Measurements from ENCODE around the gene WDR93. TPM values are rescaled to one million over a fixed set of nuclear protein-coding genes. Genes with fewer than 3 reads are reported as not detected.

Gene WDR93
- total RNA-seq, 4 donors from 2014 or later: not detected

GRCh38 chr15:89766357-89767311 lies 76.0 kb downstream of the WDR93 start:
- Histone ChIP-seq H3K27ac (peak overlapping the region in 3 of 4 donors; percentile 23 to 49 (median 30)), H3K36me3 (no peaks in the 10 kb centered on the region), H3K4me1 (peaks cover 10 to 21% of the 10 kb centered on the region in 2 donors), H3K27me3 (no peaks in the 10 kb centered on the region), H3K4me3 (no peak overlapping the region), H3K9me3 (no peaks in the 10 kb centered on the region)
- ATAC-seq: peak; percentile 63 to 68
- in situ Hi-C loops (cut with MboI; ENCODE audit: low sequenced_read_pairs in 4 of 4): loop anchor here in 3 of 4 donors (25.0 kb wide), 1 partner anchor 321 kb away; no protein-coding TSS in a partner anchor
- intact Hi-C loops (cut with DNase I; ENCODE audit: low total_unique reads): loop anchor here (10.0 kb wide), 1 partner anchor 458 kb away; no protein-coding TSS in a partner anchor
- peak; percentile 29 to 61 for DNase-seq
- TF ChIP-seq CTCF (IDR thresholded peaks at IDR 0.05 in 4 of 5, conservative IDR thresholded peaks at IDR 0.05 in 1 of 5) (no peak), POLR2A (IDR thresholded peaks at IDR 0.05) (no peak)

- no peaks in the 10 kb centered on the region for H3K27me3 ChIP-seq
- peak overlapping the region in 2 of 4 donors; percentile 40 to 49 for H3K27ac ChIP-seq
- no peak for TF ChIP-seq POLR2A (IDR thresholded peaks at IDR 0.05)
- no peak for TF ChIP-seq CTCF (IDR thresholded peaks at IDR 0.05 in 4 of 5, conservative IDR thresholded peaks at IDR 0.05 in 1 of 5)
- intact Hi-C loops (cut with DNase I; ENCODE audit: low total_unique reads): loop anchor here (10.0 kb wide), 1 partner anchor 457 kb away; no protein-coding TSS in a partner anchor
- no peaks in the 10 kb centered on the region for H3K36me3 ChIP-seq
- ATAC-seq: no peak
- H3K4me1 ChIP-seq: peaks cover 10 to 21% of the 10 kb centered on the region in 2 donors
- in situ Hi-C loops (cut with MboI; ENCODE audit: low sequenced_read_pairs in 4 of 4): loop anchor here in 3 of 4 donors (25.0 kb wide), 1 partner anchor 320 kb away; no protein-coding TSS in a partner anchor
- H3K9me3 ChIP-seq: no peaks in the 10 kb centered on the region
- no peak for DNase-seq
- H3K4me3 ChIP-seq: no peak overlapping the region
Observed at GRCh38 chr15:89767411-89767915, 76.9 kb downstream of the WDR93 start.

DNA sequence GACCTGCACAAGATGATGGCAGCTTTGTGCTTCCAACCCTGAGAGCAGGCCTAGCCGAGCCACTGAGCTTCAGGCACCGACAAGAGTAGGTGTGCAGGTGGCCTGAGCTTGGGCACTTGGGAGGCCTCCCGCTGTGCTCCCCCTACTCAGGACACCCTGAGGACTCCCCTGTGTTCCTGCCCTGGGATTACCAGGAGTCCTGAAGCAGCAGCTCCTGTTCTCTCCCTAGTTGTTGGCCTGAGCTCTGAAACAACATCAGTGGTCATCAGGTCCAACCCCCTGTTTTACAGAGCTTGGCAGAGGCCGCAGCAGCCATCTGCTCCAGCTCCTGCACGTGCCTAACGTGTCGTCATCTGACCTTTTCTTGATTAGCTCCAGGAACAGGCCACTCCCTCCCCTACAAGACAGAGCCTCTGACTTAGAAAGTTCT lies 77.5 kb downstream of the WDR93 start:
- H3K27ac ChIP-seq: peak overlapping the region in 2 of 4 donors; percentile 40 to 49
- no peaks in the 10 kb centered on the region for H3K9me3 ChIP-seq
- no peak overlapping the region for H3K4me3 ChIP-seq
- ATAC-seq: peak; percentile 22 to 60
- in situ Hi-C loops (cut with MboI; ENCODE audit: low sequenced_read_pairs in 4 of 4) (loop anchor here in 3 of 4 donors (25.0 kb wide), 1 partner anchor 319 kb away; no protein-coding TSS in a partner anchor), intact Hi-C loops (cut with DNase I; ENCODE audit: low total_unique reads) (loop anchor here (10.0 kb wide), 1 partner anchor 457 kb away; no protein-coding TSS in a partner anchor)
- H3K36me3 ChIP-seq: no peaks in the 10 kb centered on the region
- DNase-seq: peak; percentile 29 to 33
- TF ChIP-seq CTCF (IDR thresholded peaks at IDR 0.05 in 4 of 5, conservative IDR thresholded peaks at IDR 0.05 in 1 of 5) (no peak), POLR2A (IDR thresholded peaks at IDR 0.05) (no peak)
- peaks cover 10 to 21% of the 10 kb centered on the region in 2 donors for H3K4me1 ChIP-seq
- no peaks in the 10 kb centered on the region for H3K27me3 ChIP-seq

DNA sequence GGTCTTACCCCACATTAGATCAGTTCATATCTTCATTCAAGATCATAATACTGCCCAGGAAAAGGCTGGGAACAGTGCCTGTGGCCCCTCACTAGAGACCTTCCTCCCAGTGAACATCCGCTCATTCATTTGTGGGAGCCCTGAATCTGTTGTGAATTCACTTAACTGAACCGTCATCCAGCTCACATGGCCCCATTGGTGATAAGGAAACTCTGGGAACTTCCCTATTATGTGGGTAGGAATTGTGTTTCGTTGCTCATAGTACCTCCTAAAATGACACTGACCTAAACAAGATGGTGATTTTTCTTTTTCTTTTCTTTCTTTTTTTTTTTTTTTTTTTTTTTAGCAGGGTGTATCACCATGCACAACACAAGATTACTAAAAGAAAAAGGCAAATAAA lies 78.8 kb downstream of the WDR93 start:
- DNase-seq (no peak), ATAC-seq (no peak)
- Histone ChIP-seq H3K27ac (no peak overlapping the region), H3K9me3 (no peaks in the 10 kb centered on the region), H3K27me3 (no peaks in the 10 kb centered on the region), H3K4me3 (no peak overlapping the region), H3K4me1 (peaks cover 2 to 21% of the 10 kb centered on the region in 2 donors), H3K36me3 (no peaks in the 10 kb centered on the region)
- in situ Hi-C loops (cut with MboI; ENCODE audit: low sequenced_read_pairs in 4 of 4): loop anchor here in 3 of 4 donors (25.0 kb wide), 1 partner anchor 318 kb away; no protein-coding TSS in a partner anchor
- intact Hi-C loops (cut with DNase I; ENCODE audit: low total_unique reads): loop anchor here (10.0 kb wide), 1 partner anchor 455 kb away; no protein-coding TSS in a partner anchor
- TF ChIP-seq CTCF (IDR thresholded peaks at IDR 0.05 in 4 of 5, conservative IDR thresholded peaks at IDR 0.05 in 1 of 5) (no peak), POLR2A (IDR thresholded peaks at IDR 0.05) (no peak)
